GM08714 (cell line): ENCODE results near the gene FLAD1.
"Not testable (repeated sequence)": the region's sequence is repeated elsewhere in the genome, so short reads cannot be mapped to it uniquely, and the experiment has no call there.

Source experiments
- H3K4me3 ChIP-seq: fragments of 200-500 bp; sonication (Bioruptor generic); 2 replicates; pipeline ENCODE4 v1.5.1; 2014; ENCODE audit warnings: mild to moderate bottlenecking, low read length, inconsistent platforms
- ZNF274 ChIP-seq: IDR thresholded peaks from 2 replicates; pipeline ENCODE4 v1.6.1; 2012; ENCODE audit warnings: mild to moderate bottlenecking, low read depth, low read length

Gene FLAD1

GRCh38 chr1:154969860-154970452 lies 13.2 kb upstream of the FLAD1 start:
- peak overlapping the region; percentile 24; the same call in 1 of the 2 replicates for H3K4me3 ChIP-seq

GRCh38 chr1:154970631-154971340 lies 12.4 kb upstream of the FLAD1 start, which contains the start of gene SHC1:
TSS of gene SHC1 (minus strand) at chr1:154970747. CDS start at chr1:154970526, 221 bp downstream.
- peak within 1 kb of the TSS; percentile 24; the same call in 1 of the 2 replicates for H3K4me3 ChIP-seq
- TF ChIP-seq ZNF274 = no peak

More at GRCh38 chr1:154969860-154970452, 13.2 kb upstream of the FLAD1 start:
- no peak for TF ChIP-seq ZNF274

- TF ChIP-seq ZNF274 = no peak
- H3K4me3 ChIP-seq = no peak overlapping the region; the same call in 1 of the 2 replicates
Observed at GRCh38 chr1:154971341-154971998, 11.7 kb upstream of the FLAD1 start.

- TF ChIP-seq ZNF274 = no peak
- no peak overlapping the region for H3K4me3 ChIP-seq
Observed at GRCh38 chr1:154972213-154972516, 11.0 kb upstream of the FLAD1 start.

GRCh38 chr1:154972517-154973343 lies 10.4 kb upstream of the FLAD1 start:
- TF ChIP-seq ZNF274 = no peak
- H3K4me3 ChIP-seq = peak overlapping the region; percentile 73; the same call in 1 of the 2 replicates

- peak overlapping the region; percentile 73 for H3K4me3 ChIP-seq
- TF ChIP-seq ZNF274 = no peak
Observed at GRCh38 chr1:154973344-154974101, 9.6 kb upstream of the FLAD1 start.

GRCh38 chr1:154974102-154974807 lies 8.9 kb upstream of the FLAD1 start, which contains the start of gene CKS1B:
TSS of gene CKS1B (plus strand) at chr1:154974681. CDS start at chr1:154974746, 65 bp downstream.
- TF ChIP-seq ZNF274 = no peak
- H3K4me3 ChIP-seq = peak within 1 kb of the TSS; percentile 96

- no peak for TF ChIP-seq ZNF274
- peak overlapping the region; percentile 96 for H3K4me3 ChIP-seq
Observed at GRCh38 chr1:154974808-154975408, 8.2 kb upstream of the FLAD1 start.

GRCh38 chr1:154975409-154976059 lies 7.6 kb upstream of the FLAD1 start:
- TF ChIP-seq ZNF274 = no peak
- H3K4me3 ChIP-seq = peak overlapping the region; percentile 96

- H3K4me3 ChIP-seq = not testable (repeated sequence)
Observed at GRCh38 chr1:154977762-154978161, 5.4 kb upstream of the FLAD1 start.

- no peak overlapping the region for H3K4me3 ChIP-seq
- TF ChIP-seq ZNF274 = no peak
Observed at GRCh38 chr1:154978360-154978759, 4.8 kb upstream of the FLAD1 start.

- TF ChIP-seq ZNF274 = no peak
- H3K4me3 ChIP-seq = peak overlapping the region; percentile 68
Observed at GRCh38 chr1:154982341-154982740, 803 bp upstream of the FLAD1 start.
